SK-N-SH (cell line): ENCODE data around the gene FBXL2. TPM values are rescaled to one million over a fixed set of nuclear protein-coding genes. Genes with fewer than 3 reads are reported as not detected.

Experiments used
- CTCF ChIA-PET: fragments of 300-600, 350-600 bp; formaldehyde crosslinking; extraction: SDS; loops from one replicate; lab custom pipeline; 2021; lab: Yijun Ruan, JAX
- POLR2A ChIA-PET: fragments of 350-600 bp; sonication (Branson Sonifier 250); formaldehyde crosslinking; extraction: SDS; loops from one replicate; lab custom pipeline; 2020; ENCODE audit warnings: antibody characterized with exemption, inconsistent platforms; lab: Yijun Ruan, JAX
- DNase-seq: peaks from one replicate; pipeline ENCODE4 v3.0.0; 2012
- H2AFZ ChIP-seq: fragments of 200-600 bp; sonication (generic); 2 replicates; pipeline ENCODE4 v1.8.1; 2016; ENCODE audit warnings: antibody characterized with exemption, mild to moderate bottlenecking, low read depth
- H3F3A ChIP-seq: fragments of 200-600 bp; sonication (generic); replicated peaks from 2 replicates; pipeline ENCODE3; 2016; ENCODE audit warnings: antibody characterized with exemption, mild to moderate bottlenecking; ENCODE audit not compliant: insufficient read depth
- H3K27ac ChIP-seq, 2 experiments: fragments of 200-500 bp in 1 of 2; fragments of 200-600 bp in 1 of 2; sonication (Bioruptor generic) in 1 of 2; sonication (generic), shearing (Covaris generic) in 1 of 2; 2 replicates each; pipeline versions ENCODE4 v1.5.1 to v1.6.1; 2014 to 2016; ENCODE audit warnings: low read depth in 2 of 2, inconsistent platforms in 1 of 2, low read length in 1 of 2, mild to moderate bottlenecking in 1 of 2, mixed read lengths in 1 of 2
- H3K27me3 ChIP-seq: fragments of 200-600 bp; sonication (generic), shearing (Covaris generic); 2 replicates; pipeline ENCODE4 v1.6.1; 2016; ENCODE audit warnings: mixed run types; ENCODE audit not compliant: insufficient read depth
- H3K36me3 ChIP-seq, 2 experiments: fragments of 200-500 bp in 1 of 2; fragments of 200-600 bp in 1 of 2; sonication (Bioruptor generic) in 1 of 2; sonication (generic) in 1 of 2; replicated peaks in 1 of 2; 2 replicates each; pipeline versions ENCODE3 to v1.5.1; 2014 to 2016; ENCODE audit warnings: low read length in 1 of 2, mild to moderate bottlenecking in 1 of 2; ENCODE audit not compliant: insufficient read depth in 2 of 2, control insufficient read depth in 1 of 2
- H3K4me1 ChIP-seq, 2 experiments: fragments of 200-500 bp in 1 of 2; fragments of 200-600 bp in 1 of 2; sonication (Bioruptor generic) in 1 of 2; sonication (generic), shearing (Covaris generic) in 1 of 2; 2 replicates each; pipeline versions ENCODE4 v1.5.1 to v1.6.1; 2014 to 2016; ENCODE audit warnings: low read depth in 1 of 2, low read length in 1 of 2, mixed run types in 1 of 2; ENCODE audit not compliant: insufficient read depth in 2 of 2, control insufficient read depth in 1 of 2
- H3K4me2 ChIP-seq: fragments of 200-600 bp; sonication (generic), shearing (Covaris generic); 2 replicates; pipeline ENCODE4 v1.6.1; 2017; ENCODE audit warnings: mixed run types
- H3K4me3 ChIP-seq, 2 experiments: fragments of 200-500 bp in 1 of 2; fragments of 200-600 bp in 1 of 2; sonication (Bioruptor generic) in 1 of 2; sonication (generic), shearing (Covaris generic) in 1 of 2; 2 replicates each; pipeline versions ENCODE4 v1.5.1 to v1.8.1; 2014 to 2016; ENCODE audit warnings: low read depth in 2 of 2, inconsistent platforms in 1 of 2, low read length in 1 of 2, mild to moderate bottlenecking in 1 of 2, mixed read lengths in 1 of 2, moderate library complexity in 1 of 2
- H3K79me2 ChIP-seq: fragments of 200-600 bp; sonication (generic); 2 replicates; pipeline ENCODE4 v1.8.1; 2017; ENCODE audit warnings: mild to moderate bottlenecking; ENCODE audit not compliant: insufficient read depth
- H3K9ac ChIP-seq: fragments of 200-600 bp; sonication (generic); 2 replicates; pipeline ENCODE4 v1.6.1; 2017; ENCODE audit warnings: mixed run types
- H3K9me2 ChIP-seq: fragments of 200-600 bp; sonication (generic); 2 replicates; pipeline ENCODE4 v1.6.1; 2017; ENCODE audit warnings: mixed run types
- H3K9me3 ChIP-seq: fragments of 200-600 bp; sonication (generic); 2 replicates; pipeline ENCODE4 v1.6.1; 2017; ENCODE audit warnings: mixed run types, mild to moderate bottlenecking, moderate library complexity
- H4K20me1 ChIP-seq: fragments of 200-600 bp; sonication (generic); 2 replicates; pipeline ENCODE4 v1.6.1; 2017; ENCODE audit warnings: mild to moderate bottlenecking, mixed run types; ENCODE audit not compliant: insufficient read depth
- CHD2 ChIP-seq: fragments of 150-350 bp; IDR thresholded peaks from 2 replicates; pipeline ENCODE4 v1.6.1; 2018; ENCODE audit warnings: low read length; ENCODE audit not compliant: partially characterized antibody
- GATA2 ChIP-seq: sonication (generic); formaldehyde crosslinking; IDR thresholded peaks from 2 replicates; pipeline ENCODE4 v1.5.0; 2020; ENCODE audit warnings: mild to moderate bottlenecking, missing genetic modification reagents
- JUND ChIP-seq: IDR thresholded peaks from 2 replicates; pipeline ENCODE4 v1.4.0; 2012
- MEF2A ChIP-seq: IDR thresholded peaks from 2 replicates; pipeline ENCODE4 v1.4.0; 2012; ENCODE audit warnings: low read depth, borderline replicate concordance
- NFIC ChIP-seq: IDR thresholded peaks from 2 replicates; pipeline ENCODE4 v1.4.0; 2012; ENCODE audit warnings: borderline replicate concordance
- NRF1 ChIP-seq: IDR thresholded peaks from 2 replicates; pipeline ENCODE4 v1.6.1; 2012; ENCODE audit warnings: low read depth, mild to moderate bottlenecking, low read length
- POLR2AphosphoS5 ChIP-seq: IDR thresholded peaks from 2 replicates; pipeline ENCODE4 v1.6.1; 2012; ENCODE audit warnings: low read depth, low read length
- RAD21 ChIP-seq: IDR thresholded peaks from 2 replicates; pipeline ENCODE4 v1.6.1; 2012; ENCODE audit warnings: mild to moderate bottlenecking, low read length
- TCF12 ChIP-seq: IDR thresholded peaks from 2 replicates; pipeline ENCODE4 v1.4.0; 2012
- TEAD4 ChIP-seq: IDR thresholded peaks from 2 replicates; pipeline ENCODE4 v1.4.0; 2012; ENCODE audit warnings: mild to moderate bottlenecking, borderline replicate concordance; ENCODE audit not compliant: insufficient read depth
- YY1 ChIP-seq: IDR thresholded peaks from 2 replicates; pipeline ENCODE4 v1.4.0; 2012; ENCODE audit warnings: low read depth, mild to moderate bottlenecking
- WGBS: methylation state at CpG from one replicate; pipeline ENCODE4 v1.1.6; 2017; ENCODE audit warnings: low lambda C conversion rate; 5-methylcytosine and 5-hydroxymethylcytosine counted together
- polyA plus RNA-seq, 3 experiments: library from polyadenylated mRNA; depleted of rRNA; stranded (reverse); fragments of >200 nt; gene quantifications; 2 replicates each; pipeline ENCODE4 v1.2.3, GENCODE V29; 2012
- TF ChIP-seq, protein P1 (sequence below): IDR thresholded peaks from 2 replicates; pipeline ENCODE4; 2012
- TF ChIP-seq, protein P2 (sequence below): IDR thresholded peaks from 2 replicates; pipeline ENCODE4 v1.4.0; 2012; ENCODE audit warnings: low read depth
- TF ChIP-seq, protein P3 (sequence below): IDR thresholded peaks from 2 replicates; pipeline ENCODE4 v1.6.1; 2012; ENCODE audit warnings: mild to moderate bottlenecking, low read depth, low read length, moderate library complexity
- TF ChIP-seq, protein P4 (sequence below): IDR thresholded peaks from 2 replicates; pipeline ENCODE4 v1.4.0; 2012; ENCODE audit warnings: low read depth, borderline replicate concordance
- TF ChIP-seq, protein P5 (sequence below): IDR thresholded peaks from 2 replicates; pipeline ENCODE4 v1.4.0; 2012; ENCODE audit warnings: low read depth, borderline replicate concordance
- TF ChIP-seq, protein P6 (sequence below): fragments of 150-350 bp; IDR thresholded peaks from 2 replicates; pipeline ENCODE4 v1.6.1; 2017; ENCODE audit warnings: antibody characterized with exemption, low read length, low read depth, borderline replicate concordance

Gene FBXL2
- polyA plus RNA-seq, 1 of the 3 experiments (the other 2 are of a cell fraction), result 13.7 TPM

DNA sequence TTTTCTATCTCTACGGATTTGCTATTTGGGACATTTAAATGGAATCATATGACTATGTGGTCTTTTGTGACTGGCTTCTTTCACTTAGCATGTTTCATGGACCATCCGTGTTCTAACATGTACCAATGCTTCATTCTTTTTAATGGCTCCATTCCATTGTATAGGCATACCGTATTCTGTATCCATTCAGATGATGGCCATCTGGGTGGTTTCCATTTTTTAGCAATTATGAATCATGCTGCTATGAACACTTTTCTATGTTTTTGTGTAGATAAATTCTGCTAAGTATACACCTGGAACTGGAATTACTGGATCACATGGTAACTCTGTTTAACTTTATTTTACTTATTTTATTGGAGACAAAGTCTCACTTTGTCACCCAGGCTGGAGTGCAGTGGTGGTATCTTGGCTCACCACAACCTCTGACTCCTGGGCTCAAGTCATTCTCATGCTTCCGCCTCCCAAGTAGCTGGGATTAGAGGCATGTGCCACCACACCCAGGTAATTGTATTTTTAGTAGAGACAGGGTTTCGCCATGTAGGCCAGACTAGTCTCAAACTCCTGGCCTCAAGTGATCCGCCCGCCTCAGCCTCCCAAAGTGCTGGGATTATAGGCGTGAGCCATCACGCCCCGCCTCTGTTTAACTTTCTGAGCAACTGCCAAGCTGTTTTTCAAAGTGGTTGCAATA lies 149.5 kb downstream of the FBXL2 start:
- TF ChIP-seq, protein P1, sequence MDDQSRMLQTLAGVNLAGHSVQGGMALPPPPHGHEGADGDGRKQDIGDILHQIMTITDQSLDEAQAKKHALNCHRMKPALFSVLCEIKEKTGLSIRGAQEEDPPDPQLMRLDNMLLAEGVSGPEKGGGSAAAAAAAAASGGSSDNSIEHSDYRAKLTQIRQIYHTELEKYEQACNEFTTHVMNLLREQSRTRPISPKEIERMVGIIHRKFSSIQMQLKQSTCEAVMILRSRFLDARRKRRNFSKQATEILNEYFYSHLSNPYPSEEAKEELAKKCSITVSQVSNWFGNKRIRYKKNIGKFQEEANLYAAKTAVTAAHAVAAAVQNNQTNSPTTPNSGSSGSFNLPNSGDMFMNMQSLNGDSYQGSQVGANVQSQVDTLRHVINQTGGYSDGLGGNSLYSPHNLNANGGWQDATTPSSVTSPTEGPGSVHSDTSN, result no peak
- TF ChIP-seq NFIC, result no peak
- TF ChIP-seq, protein P2, sequence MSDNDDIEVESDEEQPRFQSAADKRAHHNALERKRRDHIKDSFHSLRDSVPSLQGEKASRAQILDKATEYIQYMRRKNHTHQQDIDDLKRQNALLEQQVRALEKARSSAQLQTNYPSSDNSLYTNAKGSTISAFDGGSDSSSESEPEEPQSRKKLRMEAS, result no peak
- no peak for TF ChIP-seq MEF2A
- DNase-seq, result no peak
- H3K79me2 ChIP-seq, result peaks cover 98% of the 10 kb centered on the region
- no peak overlapping the region for H3K27ac ChIP-seq
- H3K36me3 ChIP-seq, result peaks cover 7 to 33% of the 10 kb centered on the region in 2 experiments
- H3K27me3 ChIP-seq, result no peaks in the 10 kb centered on the region
- H3F3A ChIP-seq, result peaks cover 7% of the 10 kb centered on the region
- H3K9me3 ChIP-seq, result no peaks in the 10 kb centered on the region
- H3K4me1 ChIP-seq, result peaks cover 5 to 14% of the 10 kb centered on the region in 2 experiments; a peak in 2 of 4 replicates
- ChIA-PET CTCF (no interaction called here), POLR2A (no interaction called here)
- WGBS, result 92% methylated on average over 10 of the region's 10 CpGs
- no peaks in the 10 kb centered on the region for H3K9me2 ChIP-seq
- no peak overlapping the region for H2AFZ ChIP-seq
- no peak overlapping the region for H3K4me3 ChIP-seq
- no peak overlapping the region for H3K4me2 ChIP-seq
- H3K9ac ChIP-seq, result no peak overlapping the region
- H4K20me1 ChIP-seq, result peaks cover 68% of the 10 kb centered on the region

DNA sequence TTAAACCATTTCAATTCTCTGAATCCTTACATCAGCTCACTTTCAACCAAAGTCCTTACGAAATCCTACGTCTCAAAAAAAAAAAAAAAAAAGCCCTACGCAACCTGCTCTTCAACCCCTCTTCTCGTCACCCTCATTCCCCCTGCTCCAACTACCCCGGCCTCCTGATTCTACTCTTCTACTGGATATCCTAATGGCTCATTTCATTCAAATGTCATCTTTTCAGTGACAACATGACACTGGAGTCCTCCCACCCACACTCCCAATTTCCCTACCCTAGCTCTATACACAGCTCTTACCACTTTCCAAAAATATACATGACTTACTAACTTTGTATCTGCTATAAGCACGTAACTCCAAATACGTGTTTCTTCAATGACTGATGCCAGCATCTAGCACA lies 151.5 kb downstream of the FBXL2 start:
- Histone ChIP-seq H3K9me2 (no peaks in the 10 kb centered on the region), H2AFZ (no peak overlapping the region), H4K20me1 (peaks cover 87% of the 10 kb centered on the region), H3K4me2 (no peak overlapping the region), H3K36me3 (peaks cover 1 to 19% of the 10 kb centered on the region in 2 experiments), H3K27me3 (no peaks in the 10 kb centered on the region), H3K4me1 (peaks cover 5 to 14% of the 10 kb centered on the region in 2 experiments; a peak in 2 of 4 replicates), H3F3A (peaks cover 7% of the 10 kb centered on the region), H3K9ac (no peak overlapping the region), H3K9me3 (no peaks in the 10 kb centered on the region), H3K27ac (no peak overlapping the region), H3K4me3 (no peak overlapping the region), H3K79me2 (peaks cover 99% of the 10 kb centered on the region)
- POLR2A ChIA-PET, result no interaction called here
- no peak for DNase-seq
- 95% methylated on average over 7 of the region's 7 CpGs for WGBS
- CTCF ChIA-PET, result interaction anchor here (1.1 kb wide), 1 partner anchor 10 kb away, joined by 5 read pairs; no protein-coding TSS in a partner anchor
- TF ChIP-seq, protein P3, sequence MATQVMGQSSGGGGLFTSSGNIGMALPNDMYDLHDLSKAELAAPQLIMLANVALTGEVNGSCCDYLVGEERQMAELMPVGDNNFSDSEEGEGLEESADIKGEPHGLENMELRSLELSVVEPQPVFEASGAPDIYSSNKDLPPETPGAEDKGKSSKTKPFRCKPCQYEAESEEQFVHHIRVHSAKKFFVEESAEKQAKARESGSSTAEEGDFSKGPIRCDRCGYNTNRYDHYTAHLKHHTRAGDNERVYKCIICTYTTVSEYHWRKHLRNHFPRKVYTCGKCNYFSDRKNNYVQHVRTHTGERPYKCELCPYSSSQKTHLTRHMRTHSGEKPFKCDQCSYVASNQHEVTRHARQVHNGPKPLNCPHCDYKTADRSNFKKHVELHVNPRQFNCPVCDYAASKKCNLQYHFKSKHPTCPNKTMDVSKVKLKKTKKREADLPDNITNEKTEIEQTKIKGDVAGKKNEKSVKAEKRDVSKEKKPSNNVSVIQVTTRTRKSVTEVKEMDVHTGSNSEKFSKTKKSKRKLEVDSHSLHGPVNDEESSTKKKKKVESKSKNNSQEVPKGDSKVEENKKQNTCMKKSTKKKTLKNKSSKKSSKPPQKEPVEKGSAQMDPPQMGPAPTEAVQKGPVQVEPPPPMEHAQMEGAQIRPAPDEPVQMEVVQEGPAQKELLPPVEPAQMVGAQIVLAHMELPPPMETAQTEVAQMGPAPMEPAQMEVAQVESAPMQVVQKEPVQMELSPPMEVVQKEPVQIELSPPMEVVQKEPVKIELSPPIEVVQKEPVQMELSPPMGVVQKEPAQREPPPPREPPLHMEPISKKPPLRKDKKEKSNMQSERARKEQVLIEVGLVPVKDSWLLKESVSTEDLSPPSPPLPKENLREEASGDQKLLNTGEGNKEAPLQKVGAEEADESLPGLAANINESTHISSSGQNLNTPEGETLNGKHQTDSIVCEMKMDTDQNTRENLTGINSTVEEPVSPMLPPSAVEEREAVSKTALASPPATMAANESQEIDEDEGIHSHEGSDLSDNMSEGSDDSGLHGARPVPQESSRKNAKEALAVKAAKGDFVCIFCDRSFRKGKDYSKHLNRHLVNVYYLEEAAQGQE, result no peak
- TF ChIP-seq, protein P4, sequence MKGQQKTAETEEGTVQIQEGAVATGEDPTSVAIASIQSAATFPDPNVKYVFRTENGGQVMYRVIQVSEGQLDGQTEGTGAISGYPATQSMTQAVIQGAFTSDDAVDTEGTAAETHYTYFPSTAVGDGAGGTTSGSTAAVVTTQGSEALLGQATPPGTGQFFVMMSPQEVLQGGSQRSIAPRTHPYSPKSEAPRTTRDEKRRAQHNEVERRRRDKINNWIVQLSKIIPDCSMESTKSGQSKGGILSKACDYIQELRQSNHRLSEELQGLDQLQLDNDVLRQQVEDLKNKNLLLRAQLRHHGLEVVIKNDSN, result no peak
- TF ChIP-seq POLR2AphosphoS5 (no peak), NRF1 (no peak), YY1 (no peak), TEAD4 (no peak), TCF12 (no peak), NFIC (no peak), CHD2 (no peak), RAD21 (no peak), JUND (no peak), GATA2 (CRISPR knock-in tag) (no peak)
- TF ChIP-seq, protein P5, sequence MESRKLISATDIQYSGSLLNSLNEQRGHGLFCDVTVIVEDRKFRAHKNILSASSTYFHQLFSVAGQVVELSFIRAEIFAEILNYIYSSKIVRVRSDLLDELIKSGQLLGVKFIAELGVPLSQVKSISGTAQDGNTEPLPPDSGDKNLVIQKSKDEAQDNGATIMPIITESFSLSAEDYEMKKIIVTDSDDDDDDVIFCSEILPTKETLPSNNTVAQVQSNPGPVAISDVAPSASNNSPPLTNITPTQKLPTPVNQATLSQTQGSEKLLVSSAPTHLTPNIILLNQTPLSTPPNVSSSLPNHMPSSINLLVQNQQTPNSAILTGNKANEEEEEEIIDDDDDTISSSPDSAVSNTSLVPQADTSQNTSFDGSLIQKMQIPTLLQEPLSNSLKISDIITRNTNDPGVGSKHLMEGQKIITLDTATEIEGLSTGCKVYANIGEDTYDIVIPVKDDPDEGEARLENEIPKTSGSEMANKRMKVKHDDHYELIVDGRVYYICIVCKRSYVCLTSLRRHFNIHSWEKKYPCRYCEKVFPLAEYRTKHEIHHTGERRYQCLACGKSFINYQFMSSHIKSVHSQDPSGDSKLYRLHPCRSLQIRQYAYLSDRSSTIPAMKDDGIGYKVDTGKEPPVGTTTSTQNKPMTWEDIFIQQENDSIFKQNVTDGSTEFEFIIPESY, result no peak
- TF ChIP-seq, protein P6, sequence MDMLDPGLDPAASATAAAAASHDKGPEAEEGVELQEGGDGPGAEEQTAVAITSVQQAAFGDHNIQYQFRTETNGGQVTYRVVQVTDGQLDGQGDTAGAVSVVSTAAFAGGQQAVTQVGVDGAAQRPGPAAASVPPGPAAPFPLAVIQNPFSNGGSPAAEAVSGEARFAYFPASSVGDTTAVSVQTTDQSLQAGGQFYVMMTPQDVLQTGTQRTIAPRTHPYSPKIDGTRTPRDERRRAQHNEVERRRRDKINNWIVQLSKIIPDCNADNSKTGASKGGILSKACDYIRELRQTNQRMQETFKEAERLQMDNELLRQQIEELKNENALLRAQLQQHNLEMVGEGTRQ, result no peak
